Measurements from ENCODE around the gene POLR1B.
"Not testable (repeated sequence)": the region's sequence is repeated elsewhere in the genome, so short reads cannot be mapped to it uniquely, and the experiment has no call there.

POLR1B gene

GRCh38 chr2:112604952-112605351 lies 62.7 kb downstream of the POLR1B start:
- TF ChIP-seq, protein P1, sequence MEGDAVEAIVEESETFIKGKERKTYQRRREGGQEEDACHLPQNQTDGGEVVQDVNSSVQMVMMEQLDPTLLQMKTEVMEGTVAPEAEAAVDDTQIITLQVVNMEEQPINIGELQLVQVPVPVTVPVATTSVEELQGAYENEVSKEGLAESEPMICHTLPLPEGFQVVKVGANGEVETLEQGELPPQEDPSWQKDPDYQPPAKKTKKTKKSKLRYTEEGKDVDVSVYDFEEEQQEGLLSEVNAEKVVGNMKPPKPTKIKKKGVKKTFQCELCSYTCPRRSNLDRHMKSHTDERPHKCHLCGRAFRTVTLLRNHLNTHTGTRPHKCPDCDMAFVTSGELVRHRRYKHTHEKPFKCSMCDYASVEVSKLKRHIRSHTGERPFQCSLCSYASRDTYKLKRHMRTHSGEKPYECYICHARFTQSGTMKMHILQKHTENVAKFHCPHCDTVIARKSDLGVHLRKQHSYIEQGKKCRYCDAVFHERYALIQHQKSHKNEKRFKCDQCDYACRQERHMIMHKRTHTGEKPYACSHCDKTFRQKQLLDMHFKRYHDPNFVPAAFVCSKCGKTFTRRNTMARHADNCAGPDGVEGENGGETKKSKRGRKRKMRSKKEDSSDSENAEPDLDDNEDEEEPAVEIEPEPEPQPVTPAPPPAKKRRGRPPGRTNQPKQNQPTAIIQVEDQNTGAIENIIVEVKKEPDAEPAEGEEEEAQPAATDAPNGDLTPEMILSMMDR (IDR thresholded peaks at IDR 0.05; ENCODE audit: low read depth, low read length): no peak
- no peak for DNase-seq (ENCODE audit: extremely low read depth, low read depth)

- TF ChIP-seq, protein P1 (IDR thresholded peaks at IDR 0.05; ENCODE audit: low read depth, low read length): no peak
- DNase-seq (ENCODE audit: extremely low read depth, low read depth): no peak
These were observed 63.7 kb downstream of the POLR1B start for GRCh38 chr2:112605926-112606325.

- TF ChIP-seq, protein P1 (IDR thresholded peaks at IDR 0.05; ENCODE audit: low read depth, low read length): no peak
- DNase-seq (ENCODE audit: extremely low read depth, low read depth): no peak
These were observed 64.3 kb downstream of the POLR1B start for GRCh38 chr2:112606547-112606946.

GRCh38 chr2:112607680-112608438 lies 65.6 kb downstream of the POLR1B start:
- DNase-seq (ENCODE audit: extremely low read depth, low read depth): no peak

DNA sequence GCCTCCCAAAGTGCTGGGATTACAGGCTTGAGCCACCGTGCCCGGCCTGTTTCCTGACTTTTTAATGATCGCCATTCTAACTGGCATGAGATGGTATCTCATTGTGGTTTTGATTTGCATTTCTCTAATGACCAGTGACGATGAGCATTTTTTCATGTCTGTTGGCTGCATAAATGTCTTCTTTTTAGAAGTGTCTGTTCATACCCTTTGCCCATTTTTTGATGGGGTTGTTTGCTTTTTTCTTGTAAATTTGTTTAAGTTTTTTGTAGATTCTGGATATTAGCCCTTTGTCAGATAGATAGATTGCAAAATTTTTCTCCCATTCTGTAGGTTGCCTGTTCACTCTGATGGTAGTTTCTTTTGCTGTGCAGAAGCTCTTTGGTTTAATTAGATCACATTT lies 67.1 kb downstream of the POLR1B start:
- not testable (repeated sequence) for DNase-seq (ENCODE audit: extremely low read depth, low read depth)

More at GRCh38 chr2:112607680-112608438, 65.6 kb downstream of the POLR1B start:
- TF ChIP-seq, protein P1 (IDR thresholded peaks at IDR 0.05; ENCODE audit: low read depth, low read length): no peak

DNA sequence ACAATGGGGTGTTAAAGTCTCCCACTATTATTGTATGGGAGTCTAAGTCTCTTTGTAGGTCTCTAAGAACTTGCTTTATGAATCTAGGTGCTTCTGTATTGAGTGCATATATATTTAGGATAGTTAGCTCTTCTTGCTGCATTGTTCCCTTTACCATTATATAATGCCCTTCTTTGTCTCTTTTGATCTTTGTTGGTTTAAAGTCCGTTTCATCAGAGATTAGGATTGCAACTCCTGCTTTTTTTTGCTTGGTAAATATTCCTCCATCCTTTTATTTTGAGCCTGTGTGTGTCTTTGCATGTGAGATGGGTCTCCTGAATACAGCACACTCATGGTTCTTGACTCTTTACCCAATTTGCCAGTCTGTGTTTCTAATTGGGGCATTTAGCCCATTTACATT lies 70.0 kb downstream of the POLR1B start:
- DNase-seq (ENCODE audit: extremely low read depth, low read depth): not testable (repeated sequence)

DNA sequence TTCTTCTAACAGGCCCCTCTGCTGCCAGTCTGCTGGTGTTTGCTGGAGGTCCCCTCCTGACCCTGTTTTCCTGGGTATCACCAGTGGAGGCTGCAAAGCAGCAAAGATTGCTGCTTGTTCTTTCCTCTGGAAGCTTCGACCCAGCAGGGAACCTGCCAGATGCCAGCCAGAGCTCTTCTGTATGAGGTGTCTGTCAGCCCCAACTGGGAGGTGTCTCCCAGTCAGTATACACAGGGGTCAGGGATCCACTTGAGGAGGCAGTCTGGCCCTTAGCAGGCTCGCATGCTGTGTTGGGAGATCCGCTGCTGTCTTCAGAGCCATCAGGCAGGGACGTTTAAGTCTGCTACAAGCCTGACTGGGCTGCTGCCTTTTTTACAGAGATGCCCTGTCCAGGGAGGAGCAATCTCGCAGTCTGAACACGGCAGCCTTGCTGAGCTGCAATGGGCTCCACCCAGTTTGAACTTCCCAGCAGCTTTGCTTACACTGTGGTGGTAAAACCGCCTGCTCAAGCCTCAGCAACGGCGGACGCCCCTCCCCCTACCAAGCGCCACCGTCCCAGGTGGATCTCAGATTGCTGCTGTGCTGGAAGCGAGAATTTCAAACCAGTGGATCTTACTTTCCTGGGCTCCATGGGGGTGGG lies 72.1 kb downstream of the POLR1B start:
- TF ChIP-seq, protein P1 (IDR thresholded peaks at IDR 0.05; ENCODE audit: low read depth, low read length): no peak
- DNase-seq (ENCODE audit: extremely low read depth, low read depth): no peak

GRCh38 chr2:112615051-112615450 lies 72.8 kb downstream of the POLR1B start:
- DNase-seq (ENCODE audit: extremely low read depth, low read depth): no peak
- TF ChIP-seq, protein P1 (IDR thresholded peaks at IDR 0.05; ENCODE audit: low read depth, low read length): no peak

DNA sequence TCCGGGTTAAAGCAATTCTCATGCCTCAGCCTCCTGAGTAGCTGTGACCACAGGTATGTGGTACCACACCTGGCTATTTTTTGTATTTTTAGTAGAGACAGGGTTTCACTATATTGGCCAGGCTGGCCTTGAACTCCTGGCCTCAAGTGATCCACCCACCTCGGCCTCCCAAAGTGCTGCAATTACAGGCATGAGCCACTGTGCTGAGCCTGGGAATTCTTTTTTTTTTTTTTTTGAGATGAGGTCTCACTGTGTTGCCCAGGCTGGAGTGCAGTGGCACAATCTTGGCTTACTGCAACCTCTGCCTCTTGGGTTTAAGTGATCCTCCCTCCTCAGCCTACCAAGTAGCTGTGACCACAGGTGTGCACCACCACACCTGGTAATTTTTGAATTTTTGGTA lies 73.5 kb downstream of the POLR1B start:
- not testable (repeated sequence) for DNase-seq (ENCODE audit: extremely low read depth, low read depth)
